ENCODE measurements around the gene CLASP1.

- TF ChIP-seq, protein P1, sequence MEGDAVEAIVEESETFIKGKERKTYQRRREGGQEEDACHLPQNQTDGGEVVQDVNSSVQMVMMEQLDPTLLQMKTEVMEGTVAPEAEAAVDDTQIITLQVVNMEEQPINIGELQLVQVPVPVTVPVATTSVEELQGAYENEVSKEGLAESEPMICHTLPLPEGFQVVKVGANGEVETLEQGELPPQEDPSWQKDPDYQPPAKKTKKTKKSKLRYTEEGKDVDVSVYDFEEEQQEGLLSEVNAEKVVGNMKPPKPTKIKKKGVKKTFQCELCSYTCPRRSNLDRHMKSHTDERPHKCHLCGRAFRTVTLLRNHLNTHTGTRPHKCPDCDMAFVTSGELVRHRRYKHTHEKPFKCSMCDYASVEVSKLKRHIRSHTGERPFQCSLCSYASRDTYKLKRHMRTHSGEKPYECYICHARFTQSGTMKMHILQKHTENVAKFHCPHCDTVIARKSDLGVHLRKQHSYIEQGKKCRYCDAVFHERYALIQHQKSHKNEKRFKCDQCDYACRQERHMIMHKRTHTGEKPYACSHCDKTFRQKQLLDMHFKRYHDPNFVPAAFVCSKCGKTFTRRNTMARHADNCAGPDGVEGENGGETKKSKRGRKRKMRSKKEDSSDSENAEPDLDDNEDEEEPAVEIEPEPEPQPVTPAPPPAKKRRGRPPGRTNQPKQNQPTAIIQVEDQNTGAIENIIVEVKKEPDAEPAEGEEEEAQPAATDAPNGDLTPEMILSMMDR (IDR thresholded peaks at IDR 0.05) = no peak
- TF ChIP-seq POLR2A (IDR thresholded peaks at IDR 0.05) = no peak
Measured at GRCh38 chr2:121483021-121483420, 166.2 kb downstream of the CLASP1 start.
